ENCODE results near the gene ELFN1.

Gene ELFN1

DNA sequence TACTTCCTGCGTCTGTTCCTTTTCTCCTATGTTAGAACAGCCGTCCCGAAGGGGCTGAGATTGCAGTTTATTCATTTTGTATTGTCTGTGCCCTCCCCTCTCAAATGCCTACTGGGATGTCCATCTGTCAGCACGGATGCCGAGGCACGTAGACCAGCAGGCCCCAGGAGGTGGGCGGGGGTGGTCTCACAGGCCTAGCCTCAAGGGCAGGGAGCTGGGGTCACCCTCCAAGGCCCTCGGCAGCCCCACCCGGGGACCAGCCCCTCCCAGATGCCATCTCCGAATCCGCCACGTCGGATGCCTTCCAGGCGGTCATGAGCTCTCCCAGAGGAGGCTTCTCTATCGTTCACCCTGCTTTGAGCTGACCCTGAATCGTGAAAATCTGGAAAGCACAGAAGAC, 59.7 kb downstream of the ELFN1 start:
- TF ChIP-seq, protein P1, sequence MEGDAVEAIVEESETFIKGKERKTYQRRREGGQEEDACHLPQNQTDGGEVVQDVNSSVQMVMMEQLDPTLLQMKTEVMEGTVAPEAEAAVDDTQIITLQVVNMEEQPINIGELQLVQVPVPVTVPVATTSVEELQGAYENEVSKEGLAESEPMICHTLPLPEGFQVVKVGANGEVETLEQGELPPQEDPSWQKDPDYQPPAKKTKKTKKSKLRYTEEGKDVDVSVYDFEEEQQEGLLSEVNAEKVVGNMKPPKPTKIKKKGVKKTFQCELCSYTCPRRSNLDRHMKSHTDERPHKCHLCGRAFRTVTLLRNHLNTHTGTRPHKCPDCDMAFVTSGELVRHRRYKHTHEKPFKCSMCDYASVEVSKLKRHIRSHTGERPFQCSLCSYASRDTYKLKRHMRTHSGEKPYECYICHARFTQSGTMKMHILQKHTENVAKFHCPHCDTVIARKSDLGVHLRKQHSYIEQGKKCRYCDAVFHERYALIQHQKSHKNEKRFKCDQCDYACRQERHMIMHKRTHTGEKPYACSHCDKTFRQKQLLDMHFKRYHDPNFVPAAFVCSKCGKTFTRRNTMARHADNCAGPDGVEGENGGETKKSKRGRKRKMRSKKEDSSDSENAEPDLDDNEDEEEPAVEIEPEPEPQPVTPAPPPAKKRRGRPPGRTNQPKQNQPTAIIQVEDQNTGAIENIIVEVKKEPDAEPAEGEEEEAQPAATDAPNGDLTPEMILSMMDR (IDR thresholded peaks at IDR 0.05; ENCODE audit: borderline replicate concordance, insufficient read depth, low read depth, low read length) = no peak
- no peak overlapping the region for H3K4me3 ChIP-seq (ENCODE audit: low read depth, low read length)

DNA sequence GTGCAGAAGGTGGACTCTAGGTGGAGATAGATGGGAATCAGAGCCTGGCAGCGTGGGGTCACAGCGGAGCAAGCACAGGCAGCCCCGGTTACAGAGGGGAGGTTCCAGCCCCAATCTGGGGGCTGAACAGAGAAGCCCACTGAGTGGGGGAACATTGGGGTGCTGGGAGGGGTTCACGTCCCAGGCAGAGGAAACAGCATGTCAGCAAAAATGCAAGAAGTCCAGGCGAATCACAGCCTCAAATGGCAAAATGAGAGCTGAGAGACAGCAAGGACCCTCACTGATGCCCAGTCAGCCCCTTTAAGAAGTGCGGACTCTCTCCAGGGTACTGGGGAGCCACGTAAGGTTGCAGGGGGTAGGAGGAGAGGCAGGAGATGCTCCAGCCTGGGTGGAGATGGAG, 62.0 kb downstream of the ELFN1 start:
- H3K4me3 ChIP-seq (ENCODE audit: low read depth, low read length) = no peak overlapping the region
- TF ChIP-seq, protein P1 (IDR thresholded peaks at IDR 0.05; ENCODE audit: borderline replicate concordance, insufficient read depth, low read depth, low read length) = no peak

DNA sequence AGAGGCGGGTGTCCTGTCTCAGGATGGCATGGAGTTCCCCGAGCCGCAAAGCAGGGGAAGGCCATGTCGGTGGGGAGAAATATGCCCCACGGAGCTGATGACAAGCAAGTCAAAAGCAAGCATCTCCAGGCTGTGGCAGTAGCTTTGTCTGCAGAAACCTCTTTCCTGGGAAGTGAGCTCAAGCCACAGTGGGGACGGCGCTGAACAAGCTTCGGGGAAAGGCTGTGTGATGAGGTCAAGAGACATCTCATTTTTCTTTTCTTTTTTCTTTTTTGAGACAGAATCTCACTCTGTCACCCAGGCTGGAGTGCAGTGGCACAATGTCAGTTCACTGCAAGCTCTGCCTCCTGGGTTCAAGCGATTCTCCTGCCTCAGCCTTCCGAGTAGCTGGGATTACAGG, 62.6 kb downstream of the ELFN1 start:
- TF ChIP-seq, protein P1 (IDR thresholded peaks at IDR 0.05; ENCODE audit: borderline replicate concordance, insufficient read depth, low read depth, low read length) = no peak
- H3K4me3 ChIP-seq (ENCODE audit: low read depth, low read length) = no peak overlapping the region

DNA sequence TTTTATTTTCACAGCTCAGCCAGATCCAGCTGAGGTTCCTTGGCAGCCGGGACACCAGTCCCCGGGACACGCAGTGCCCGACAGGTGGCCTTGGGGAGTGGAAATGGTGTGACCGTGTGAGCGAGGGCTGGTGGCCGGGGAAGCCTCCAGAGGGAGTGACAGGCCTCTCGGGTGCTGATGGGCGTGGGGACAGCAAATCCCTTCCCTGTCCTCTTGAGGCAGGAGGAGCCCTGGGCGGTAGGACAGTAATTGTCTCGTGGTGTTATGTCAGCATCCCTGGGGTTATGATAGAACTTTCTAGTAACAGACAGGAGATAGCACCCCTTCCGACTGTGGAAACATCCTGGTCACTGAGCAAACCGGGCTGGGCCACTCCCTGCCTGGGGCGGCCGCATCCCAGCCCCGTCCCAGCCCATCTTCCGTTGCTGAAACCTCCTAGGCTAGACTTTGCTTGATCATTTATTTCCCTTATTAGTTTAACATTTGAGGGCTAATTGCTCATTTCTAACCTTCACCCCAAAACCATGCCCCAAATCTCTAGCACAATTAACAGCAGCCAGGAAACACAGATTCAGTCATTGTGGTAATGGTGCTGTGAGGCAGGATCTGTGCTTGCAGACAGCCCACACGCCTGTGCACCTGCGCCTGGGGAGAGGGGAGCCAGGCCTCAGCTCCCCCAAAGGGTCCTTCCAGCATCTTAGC, 63.3 kb downstream of the ELFN1 start:
- TF ChIP-seq, protein P1 (IDR thresholded peaks at IDR 0.05; ENCODE audit: borderline replicate concordance, insufficient read depth, low read depth, low read length) = no peak
- no peak overlapping the region for H3K4me3 ChIP-seq (ENCODE audit: low read depth, low read length)

DNA sequence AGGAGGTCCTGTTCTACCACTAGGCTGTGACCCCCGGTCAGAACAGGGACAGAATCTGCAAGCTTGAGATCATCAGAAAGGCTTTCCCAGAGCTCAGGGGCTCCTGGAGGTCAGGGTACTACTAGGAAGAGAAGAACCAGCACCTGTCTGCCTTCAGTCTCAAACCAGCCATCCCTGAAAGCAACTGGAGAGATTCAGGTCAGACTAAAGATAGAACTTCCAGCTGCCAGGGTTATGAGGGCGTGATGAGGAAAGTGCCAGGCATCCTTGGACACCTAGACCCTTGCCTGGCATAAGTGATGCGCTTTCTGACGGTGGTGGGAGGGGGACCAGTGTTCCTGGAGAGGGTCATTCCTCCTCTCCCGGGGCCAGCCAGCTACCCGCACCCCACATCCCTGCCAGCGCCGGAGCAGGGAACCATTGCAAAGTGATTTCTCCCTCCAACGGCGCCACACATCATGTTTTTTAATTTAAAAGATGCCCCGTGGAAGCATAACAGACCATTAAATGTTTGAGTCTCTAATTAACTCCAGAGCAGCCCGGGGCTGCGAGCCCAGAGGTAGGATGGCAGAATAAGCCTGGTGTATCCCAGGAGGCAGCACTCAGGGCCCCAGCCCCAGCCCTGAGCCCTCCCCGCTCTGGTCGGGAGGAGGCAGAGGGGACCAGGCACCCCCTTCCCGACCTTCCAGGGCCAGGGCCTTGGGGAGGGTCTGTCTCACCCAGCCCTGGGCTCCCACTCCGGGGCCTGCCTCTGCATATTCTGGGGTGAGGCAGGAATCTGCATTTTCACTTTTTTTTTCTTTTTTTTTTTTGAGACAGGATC, 64.0 kb downstream of the ELFN1 start:
- TF ChIP-seq, protein P1 (IDR thresholded peaks at IDR 0.05; ENCODE audit: borderline replicate concordance, insufficient read depth, low read depth, low read length) = no peak
- H3K4me3 ChIP-seq (ENCODE audit: low read depth, low read length) = no peak overlapping the region

DNA sequence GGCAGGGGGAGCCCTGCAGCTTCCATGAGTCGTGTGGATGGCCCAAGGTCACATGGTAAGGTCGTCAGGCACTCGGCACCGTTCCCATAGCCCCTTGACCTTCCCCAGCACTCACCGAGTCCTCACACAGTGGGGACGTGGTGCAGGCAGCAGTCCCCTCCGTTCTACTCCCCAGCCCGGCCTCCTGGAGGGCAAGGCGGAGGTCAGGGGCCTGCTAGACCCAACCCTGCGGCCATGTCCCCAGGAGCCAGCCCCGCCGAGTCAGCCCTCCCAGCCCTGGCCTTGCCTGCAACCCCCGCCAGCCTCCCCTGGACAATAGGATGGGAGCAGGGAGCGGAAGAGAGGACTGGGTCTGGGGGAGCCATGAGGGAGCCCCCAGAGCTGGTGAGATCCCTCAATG, 65.2 kb downstream of the ELFN1 start:
- TF ChIP-seq, protein P1 (IDR thresholded peaks at IDR 0.05; ENCODE audit: borderline replicate concordance, insufficient read depth, low read depth, low read length) = no peak
- H3K4me3 ChIP-seq (ENCODE audit: low read depth, low read length) = no peak overlapping the region
